MM.1S (cell line): ENCODE results near the gene CLCN4.

Experiments
- EZH2 ChIP-seq: fragments of 300-600 bp; sonication (generic); optimal IDR thresholded peaks from 2 replicates; pipeline ENCODE3; 2017; ENCODE audit warnings: low read depth, mild to moderate bottlenecking, antibody characterized with exemption, low read length, mixed read lengths
- EZH2phosphoT487 ChIP-seq: fragments of 300-600 bp; sonication (generic); IDR thresholded peaks from 2 replicates; pipeline ENCODE4 v1.6.1; 2018; ENCODE audit warnings: antibody characterized with exemption, low read length
- TF ChIP-seq, protein P1 (sequence below): fragments of 300-600 bp; sonication (generic); IDR thresholded peaks from 2 replicates; pipeline ENCODE4 v1.5.1; 2016; ENCODE audit warnings: antibody characterized with exemption, low read length, mixed read lengths

DNA sequence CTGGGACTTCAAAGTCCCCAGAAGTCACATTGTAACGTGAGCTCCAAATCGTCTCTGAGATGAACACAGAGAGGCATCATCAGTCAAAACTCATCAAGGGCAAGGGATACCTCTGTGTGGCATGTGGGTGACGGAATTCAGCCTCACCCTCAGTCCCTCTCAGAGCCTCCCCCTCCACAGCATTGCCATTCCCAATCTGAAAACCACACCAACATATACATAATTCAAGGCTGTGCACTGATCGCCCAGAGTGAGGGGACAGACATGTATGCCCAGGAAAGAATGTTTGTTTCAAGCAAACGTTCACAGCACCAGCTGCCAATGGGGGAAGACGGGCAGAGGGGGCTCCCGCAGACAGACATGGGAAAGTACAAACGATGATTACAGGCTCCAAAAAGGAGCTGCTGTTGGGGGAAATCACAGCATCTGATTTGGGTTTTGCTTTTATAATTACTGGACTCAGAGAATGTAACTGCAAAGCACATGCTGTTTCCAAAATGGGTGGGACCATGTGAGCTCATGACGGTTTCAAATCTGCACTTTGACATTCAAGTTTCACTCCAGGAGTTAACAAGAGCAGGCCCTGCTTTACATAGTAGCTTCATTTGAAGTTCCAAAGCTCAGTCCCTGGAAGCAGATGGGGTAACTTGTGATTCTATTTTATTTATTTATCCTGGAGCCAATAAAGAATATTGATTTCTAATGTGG is 88.3 kb downstream of the CLCN4 start:
- TF ChIP-seq, protein P1, sequence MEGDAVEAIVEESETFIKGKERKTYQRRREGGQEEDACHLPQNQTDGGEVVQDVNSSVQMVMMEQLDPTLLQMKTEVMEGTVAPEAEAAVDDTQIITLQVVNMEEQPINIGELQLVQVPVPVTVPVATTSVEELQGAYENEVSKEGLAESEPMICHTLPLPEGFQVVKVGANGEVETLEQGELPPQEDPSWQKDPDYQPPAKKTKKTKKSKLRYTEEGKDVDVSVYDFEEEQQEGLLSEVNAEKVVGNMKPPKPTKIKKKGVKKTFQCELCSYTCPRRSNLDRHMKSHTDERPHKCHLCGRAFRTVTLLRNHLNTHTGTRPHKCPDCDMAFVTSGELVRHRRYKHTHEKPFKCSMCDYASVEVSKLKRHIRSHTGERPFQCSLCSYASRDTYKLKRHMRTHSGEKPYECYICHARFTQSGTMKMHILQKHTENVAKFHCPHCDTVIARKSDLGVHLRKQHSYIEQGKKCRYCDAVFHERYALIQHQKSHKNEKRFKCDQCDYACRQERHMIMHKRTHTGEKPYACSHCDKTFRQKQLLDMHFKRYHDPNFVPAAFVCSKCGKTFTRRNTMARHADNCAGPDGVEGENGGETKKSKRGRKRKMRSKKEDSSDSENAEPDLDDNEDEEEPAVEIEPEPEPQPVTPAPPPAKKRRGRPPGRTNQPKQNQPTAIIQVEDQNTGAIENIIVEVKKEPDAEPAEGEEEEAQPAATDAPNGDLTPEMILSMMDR = no peak
- TF ChIP-seq EZH2phosphoT487 (no peak), EZH2 (no peak)
